Gastroesophageal sphincter (tissue), 3 donors: Measurements from ENCODE around the gene MTREX.

Experiments used
- EP300 ChIP-seq: sonication (generic); formaldehyde crosslinking; IDR thresholded peaks from one replicate; pipeline ENCODE4 v1.6.1; 2017; ENCODE audit warnings: antibody characterized with exemption, mild to moderate bottlenecking
- POLR2A ChIP-seq, 2 donors: fragments of 450-650 bp; IDR thresholded peaks; one replicate each; pipeline ENCODE4 v1.6.1; 2017; ENCODE audit warnings: antibody characterized with exemption in 2 of 2, mild to moderate bottlenecking in 2 of 2, moderate library complexity in 1 of 2
- TF ChIP-seq, protein P1 (sequence below), 4 experiments: fragments of 200-600 bp in 2 of 4; fragments of 450-650 bp in 2 of 4; sonication (generic) in 1 of 4; IDR thresholded peaks; one replicate each; pipeline ENCODE4 v1.5.1; 2017 to 2019; ENCODE audit warnings: antibody characterized with exemption in 4 of 4, mild to moderate bottlenecking in 2 of 4, moderate library complexity in 2 of 4

- TF ChIP-seq POLR2A (IDR thresholded peaks at IDR 0.05) (no peak), EP300 (no peak)
- TF ChIP-seq, protein P1, sequence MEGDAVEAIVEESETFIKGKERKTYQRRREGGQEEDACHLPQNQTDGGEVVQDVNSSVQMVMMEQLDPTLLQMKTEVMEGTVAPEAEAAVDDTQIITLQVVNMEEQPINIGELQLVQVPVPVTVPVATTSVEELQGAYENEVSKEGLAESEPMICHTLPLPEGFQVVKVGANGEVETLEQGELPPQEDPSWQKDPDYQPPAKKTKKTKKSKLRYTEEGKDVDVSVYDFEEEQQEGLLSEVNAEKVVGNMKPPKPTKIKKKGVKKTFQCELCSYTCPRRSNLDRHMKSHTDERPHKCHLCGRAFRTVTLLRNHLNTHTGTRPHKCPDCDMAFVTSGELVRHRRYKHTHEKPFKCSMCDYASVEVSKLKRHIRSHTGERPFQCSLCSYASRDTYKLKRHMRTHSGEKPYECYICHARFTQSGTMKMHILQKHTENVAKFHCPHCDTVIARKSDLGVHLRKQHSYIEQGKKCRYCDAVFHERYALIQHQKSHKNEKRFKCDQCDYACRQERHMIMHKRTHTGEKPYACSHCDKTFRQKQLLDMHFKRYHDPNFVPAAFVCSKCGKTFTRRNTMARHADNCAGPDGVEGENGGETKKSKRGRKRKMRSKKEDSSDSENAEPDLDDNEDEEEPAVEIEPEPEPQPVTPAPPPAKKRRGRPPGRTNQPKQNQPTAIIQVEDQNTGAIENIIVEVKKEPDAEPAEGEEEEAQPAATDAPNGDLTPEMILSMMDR (IDR thresholded peaks at IDR 0.05), result no peak
Observed at GRCh38 chr5:55350754-55351153, 43.0 kb downstream of the MTREX start.
